ENCODE measurements around the gene METTL3.

DNA sequence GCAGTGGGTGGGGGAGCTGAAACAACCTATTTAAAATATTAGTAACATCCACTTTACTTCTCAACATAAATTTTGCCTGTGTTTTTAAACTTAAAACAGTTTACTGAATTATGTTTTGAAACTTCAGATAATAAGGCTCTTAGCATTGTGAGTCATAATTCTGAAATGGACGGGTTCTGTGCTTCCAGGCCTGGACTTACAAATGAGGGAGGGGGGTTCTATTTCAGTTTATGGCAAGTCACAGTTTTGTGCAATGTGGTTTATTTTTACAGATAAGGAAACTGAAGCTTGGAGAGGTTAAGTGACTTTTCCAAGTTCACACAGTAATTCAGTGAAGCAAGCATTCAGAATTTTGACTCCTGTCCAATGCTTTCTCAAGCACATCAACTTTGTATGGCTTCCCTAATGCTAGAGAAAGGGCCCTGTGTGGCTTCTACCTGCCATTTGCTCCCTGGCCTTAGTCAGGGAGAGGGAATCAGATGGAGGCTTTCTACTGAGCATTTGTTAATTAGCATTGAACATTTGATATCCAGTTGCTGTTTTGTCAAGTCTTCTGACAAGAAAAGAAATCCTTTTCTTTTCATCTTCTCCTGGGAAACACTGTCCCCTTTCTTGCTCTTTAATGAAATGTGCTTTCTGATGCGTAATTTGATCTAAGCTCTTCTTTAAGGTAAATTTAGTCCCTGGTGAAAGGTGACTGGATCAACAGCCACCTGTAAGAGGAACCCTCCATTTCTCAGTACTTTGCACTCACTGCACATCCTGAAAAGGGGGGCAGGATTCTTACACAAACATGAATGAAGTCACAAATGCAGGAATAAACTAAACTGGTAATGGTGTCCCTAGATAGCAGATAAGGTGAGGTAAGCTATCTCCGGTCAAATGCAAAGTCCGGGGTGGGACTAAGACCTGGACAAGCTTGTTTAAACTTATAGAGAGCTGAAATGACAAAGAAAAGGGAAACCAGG lies 17.5 kb upstream of the METTL3 start:
- TF ChIP-seq, protein P1, sequence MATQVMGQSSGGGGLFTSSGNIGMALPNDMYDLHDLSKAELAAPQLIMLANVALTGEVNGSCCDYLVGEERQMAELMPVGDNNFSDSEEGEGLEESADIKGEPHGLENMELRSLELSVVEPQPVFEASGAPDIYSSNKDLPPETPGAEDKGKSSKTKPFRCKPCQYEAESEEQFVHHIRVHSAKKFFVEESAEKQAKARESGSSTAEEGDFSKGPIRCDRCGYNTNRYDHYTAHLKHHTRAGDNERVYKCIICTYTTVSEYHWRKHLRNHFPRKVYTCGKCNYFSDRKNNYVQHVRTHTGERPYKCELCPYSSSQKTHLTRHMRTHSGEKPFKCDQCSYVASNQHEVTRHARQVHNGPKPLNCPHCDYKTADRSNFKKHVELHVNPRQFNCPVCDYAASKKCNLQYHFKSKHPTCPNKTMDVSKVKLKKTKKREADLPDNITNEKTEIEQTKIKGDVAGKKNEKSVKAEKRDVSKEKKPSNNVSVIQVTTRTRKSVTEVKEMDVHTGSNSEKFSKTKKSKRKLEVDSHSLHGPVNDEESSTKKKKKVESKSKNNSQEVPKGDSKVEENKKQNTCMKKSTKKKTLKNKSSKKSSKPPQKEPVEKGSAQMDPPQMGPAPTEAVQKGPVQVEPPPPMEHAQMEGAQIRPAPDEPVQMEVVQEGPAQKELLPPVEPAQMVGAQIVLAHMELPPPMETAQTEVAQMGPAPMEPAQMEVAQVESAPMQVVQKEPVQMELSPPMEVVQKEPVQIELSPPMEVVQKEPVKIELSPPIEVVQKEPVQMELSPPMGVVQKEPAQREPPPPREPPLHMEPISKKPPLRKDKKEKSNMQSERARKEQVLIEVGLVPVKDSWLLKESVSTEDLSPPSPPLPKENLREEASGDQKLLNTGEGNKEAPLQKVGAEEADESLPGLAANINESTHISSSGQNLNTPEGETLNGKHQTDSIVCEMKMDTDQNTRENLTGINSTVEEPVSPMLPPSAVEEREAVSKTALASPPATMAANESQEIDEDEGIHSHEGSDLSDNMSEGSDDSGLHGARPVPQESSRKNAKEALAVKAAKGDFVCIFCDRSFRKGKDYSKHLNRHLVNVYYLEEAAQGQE (IDR thresholded peaks at IDR 0.05; ENCODE audit: insufficient read depth in 1 of 2, low read depth in 2 of 2, low read length in 2 of 2): no peak
- TF ChIP-seq POLR2AphosphoS5 (IDR thresholded peaks at IDR 0.05; ENCODE audit: low read depth, low read length): no peak
